ENCODE data around the gene METAP1. TPM values are rescaled to one million over a fixed set of nuclear protein-coding genes. Genes with fewer than 3 reads are reported as not detected.

The METAP1 gene
- total RNA-seq, 2 experiments from 2014 or later = 25.1 to 26.6 TPM

- Histone ChIP-seq H3K36me3 (ENCODE audit: insufficient read depth, low read length) (peaks cover 10% of the 10 kb centered on the region), H3K9me3 (ENCODE audit: control insufficient read depth in 1 of 2, insufficient read depth in 1 of 2, low read length in 2 of 2) (no peaks in the 10 kb centered on the region), H3K4me3 (ENCODE audit: low read length) (no peak overlapping the region), H3K27ac (ENCODE audit: low read depth in 1 of 2, low read length in 2 of 2) (no peak overlapping the region), H3K4me1 (ENCODE audit: insufficient read depth, low read length) (peaks cover 12% of the 10 kb centered on the region), H3K27me3 (ENCODE audit: control insufficient read depth in 1 of 2, insufficient read depth in 2 of 2, low read length in 2 of 2) (no peaks in the 10 kb centered on the region)
- DNase-seq (no peak), ATAC-seq (ENCODE audit: poor library complexity) (no peak)
- Mint-ChIP-seq H3K4me1 (ENCODE audit: low read depth) (peaks cover 76% of the 10 kb centered on the region), H3K36me3 (ENCODE audit: low read depth) (peaks cover 34% of the 10 kb centered on the region), H3K4me3 (no peak overlapping the region), H3K9me3 (no peaks in the 10 kb centered on the region), H3K27me3 (no peaks in the 10 kb centered on the region), H3K27ac (peak overlapping the region; percentile 12)
- CTCF ChIA-PET = interaction anchor here (1.6 to 2.5 kb wide), 2 partner anchors 19 to 33 kb away, joined by 3 to 6 read pairs; partner anchors contain the start of gene METAP1
- intact Hi-C loops (cut with DNase I, micrococcal nuclease) = no loop called here
- POLR2A ChIA-PET = no interaction called here
- TF ChIP-seq CTCF (IDR thresholded peaks at IDR 0.05) = no peak
Measured at GRCh38 chr4:99028187-99028586, 32.7 kb downstream of the METAP1 start.

- Histone ChIP-seq H3K27me3 (ENCODE audit: control insufficient read depth in 1 of 2, insufficient read depth in 2 of 2, low read length in 2 of 2) (no peaks in the 10 kb centered on the region), H3K27ac (ENCODE audit: low read depth in 1 of 2, low read length in 2 of 2) (no peak overlapping the region), H3K4me3 (ENCODE audit: low read length) (no peak overlapping the region), H3K4me1 (ENCODE audit: insufficient read depth, low read length) (peaks cover 12% of the 10 kb centered on the region), H3K36me3 (ENCODE audit: insufficient read depth, low read length) (peaks cover 10% of the 10 kb centered on the region), H3K9me3 (ENCODE audit: control insufficient read depth in 1 of 2, insufficient read depth in 1 of 2, low read length in 2 of 2) (no peaks in the 10 kb centered on the region)
- Mint-ChIP-seq H3K9me3 (no peaks in the 10 kb centered on the region), H3K27ac (peak overlapping the region; percentile 0), H3K4me1 (ENCODE audit: low read depth) (peaks cover 74% of the 10 kb centered on the region), H3K36me3 (ENCODE audit: low read depth) (peaks cover 44% of the 10 kb centered on the region), H3K27me3 (no peaks in the 10 kb centered on the region), H3K4me3 (no peak overlapping the region)
- DNase-seq (no peak), ATAC-seq (ENCODE audit: poor library complexity) (no peak)
- intact Hi-C loops (cut with DNase I, micrococcal nuclease) = no loop called here
- no peak for TF ChIP-seq CTCF (IDR thresholded peaks at IDR 0.05)
- ChIA-PET POLR2A (interaction anchor here (1.0 to 1.6 kb wide), 3 partner anchors 34 to 768 kb away, joined by 3 to 7 read pairs (median 7); partner anchors contain the start of genes ADH5, METAP1 and RAP1GDS1), CTCF (interaction anchor here (1.1 to 2.0 kb wide), 5 partner anchors 12 to 34 kb away, joined by 3 to 11 read pairs (median 3); partner anchors contain the start of gene METAP1)
Measured at GRCh38 chr4:99029018-99029735, 33.7 kb downstream of the METAP1 start.

- DNase-seq = no peak
- Mint-ChIP-seq H3K36me3 (ENCODE audit: low read depth) (peaks cover 49% of the 10 kb centered on the region), H3K4me1 (ENCODE audit: low read depth) (peaks cover 69% of the 10 kb centered on the region), H3K27me3 (no peaks in the 10 kb centered on the region), H3K4me3 (no peak overlapping the region), H3K9me3 (no peaks in the 10 kb centered on the region), H3K27ac (peak overlapping the region; percentile 0)
- Histone ChIP-seq H3K27me3 (ENCODE audit: control insufficient read depth in 1 of 2, insufficient read depth in 2 of 2, low read length in 2 of 2) (no peaks in the 10 kb centered on the region), H3K9me3 (ENCODE audit: control insufficient read depth in 1 of 2, insufficient read depth in 1 of 2, low read length in 2 of 2) (no peaks in the 10 kb centered on the region), H3K27ac (ENCODE audit: low read depth in 1 of 2, low read length in 2 of 2) (no peak overlapping the region), H3K36me3 (ENCODE audit: insufficient read depth, low read length) (peaks cover 12% of the 10 kb centered on the region), H3K4me1 (ENCODE audit: insufficient read depth, low read length) (peaks cover 5% of the 10 kb centered on the region), H3K4me3 (ENCODE audit: low read length) (no peak overlapping the region)
- ATAC-seq (ENCODE audit: poor library complexity) = no peak
- no peak for TF ChIP-seq CTCF (IDR thresholded peaks at IDR 0.05)
- ChIA-PET POLR2A (interaction anchor here (1.0 to 1.6 kb wide), 3 partner anchors 34 to 769 kb away, joined by 3 to 7 read pairs (median 7); partner anchors contain the start of genes ADH5, METAP1 and RAP1GDS1), CTCF (interaction anchor here (1.1 to 2.0 kb wide), 4 partner anchors 11 to 35 kb away, joined by 3 to 11 read pairs (median 4); partner anchors contain the start of gene METAP1)
- intact Hi-C loops (cut with DNase I, micrococcal nuclease) = loop anchor here in 1 of 2 experiments (5.0 kb wide), 1 partner anchor 33 kb away; the partner anchor contains the start of gene METAP1
Measured at GRCh38 chr4:99029852-99030251, 34.3 kb downstream of the METAP1 start.

All from CD4-positive, alpha-beta T cell (primary cell).